Dermis microvascular lymphatic vessel endothelial cell (primary cell): Measurements from ENCODE around the gene FERMT1. TPM values are rescaled to one million over a fixed set of nuclear protein-coding genes. Genes with fewer than 3 reads are reported as not detected.
A peak's percentile ranks its signal among the peaks of the same experiment; 100 is the strongest.
"Not testable (repeated sequence)": the region's sequence is repeated elsewhere in the genome, so short reads cannot be mapped to it uniquely, and the experiment has no call there.

Experiments
- DNase-seq, 2 donors: peaks; one replicate each; pipeline versions ENCODE4 v3.0.0 to v3.0.0-alpha.2; 2010; ENCODE audit warnings: low read depth in 2 of 2
- total RNA-seq: library from RNA; depleted of rRNA; stranded (reverse); fragments of >200 nt; gene quantifications from 2 replicates; pipeline ENCODE4 v1.2.1, GENCODE V29; 2014

Gene FERMT1
- total RNA-seq, 1 donor from 2014 or later = 0.39 TPM

DNA sequence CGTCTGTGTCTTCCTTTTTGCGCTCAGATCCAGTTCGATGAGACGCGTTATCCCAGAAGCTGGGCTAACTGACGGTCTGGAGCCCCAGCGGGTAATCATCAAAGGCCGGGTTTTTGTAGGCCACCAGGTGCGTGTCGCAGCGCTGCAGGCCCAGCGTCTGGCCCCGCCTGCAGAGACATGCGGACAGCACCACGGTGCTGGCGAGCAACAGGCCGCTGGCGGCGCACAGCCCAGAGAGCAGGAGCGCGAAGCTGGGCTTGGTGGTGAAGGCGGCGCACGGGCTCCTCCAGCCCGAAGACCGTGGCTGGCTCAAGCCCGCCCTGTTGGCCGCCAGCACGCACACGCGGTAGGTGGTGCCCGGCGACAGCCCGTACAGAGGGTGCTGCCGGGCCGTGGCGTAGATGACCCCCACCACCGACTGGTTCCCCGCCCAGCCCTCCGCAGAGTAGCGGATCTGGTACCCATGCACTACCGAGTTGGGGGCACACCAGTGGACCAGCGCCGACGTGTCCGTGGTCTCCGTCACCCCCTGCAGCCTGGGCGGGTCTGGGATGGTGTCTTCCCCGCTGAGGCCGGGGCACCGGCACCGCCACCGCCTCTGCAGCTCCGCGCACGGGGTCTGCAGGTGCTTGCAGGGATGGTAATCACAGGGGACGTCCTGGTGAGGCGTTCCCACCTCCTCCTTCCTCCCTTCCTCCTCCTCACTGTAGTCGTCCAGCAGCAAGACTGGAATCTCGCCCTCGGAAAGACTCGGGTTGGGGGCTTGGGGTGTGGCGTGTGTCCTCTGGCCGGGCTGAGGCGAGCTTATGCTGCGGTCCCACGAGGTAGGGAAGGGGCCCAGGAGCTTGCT is 81.6 kb downstream of the FERMT1 start:
- no peak for DNase-seq

DNA sequence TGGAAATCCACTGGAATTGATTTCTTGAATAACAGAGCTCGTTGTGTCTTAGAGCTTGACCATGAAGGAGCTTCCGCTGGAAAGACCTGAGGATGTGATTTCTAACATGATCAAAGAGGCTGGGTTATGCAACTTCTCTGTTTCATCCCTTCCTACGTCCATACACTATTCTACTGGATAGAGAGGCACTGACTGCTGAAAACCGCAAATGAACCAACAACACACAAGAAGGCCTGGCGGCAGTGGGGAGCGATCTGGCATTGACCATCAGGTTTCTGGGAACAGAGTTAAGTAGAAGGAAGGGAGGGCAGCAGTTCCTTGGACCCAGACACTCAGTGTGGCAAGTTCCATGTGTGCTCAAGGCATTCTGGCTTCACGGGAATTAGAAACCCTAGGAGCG is 82.3 kb downstream of the FERMT1 start:
- no peak for DNase-seq

DNA sequence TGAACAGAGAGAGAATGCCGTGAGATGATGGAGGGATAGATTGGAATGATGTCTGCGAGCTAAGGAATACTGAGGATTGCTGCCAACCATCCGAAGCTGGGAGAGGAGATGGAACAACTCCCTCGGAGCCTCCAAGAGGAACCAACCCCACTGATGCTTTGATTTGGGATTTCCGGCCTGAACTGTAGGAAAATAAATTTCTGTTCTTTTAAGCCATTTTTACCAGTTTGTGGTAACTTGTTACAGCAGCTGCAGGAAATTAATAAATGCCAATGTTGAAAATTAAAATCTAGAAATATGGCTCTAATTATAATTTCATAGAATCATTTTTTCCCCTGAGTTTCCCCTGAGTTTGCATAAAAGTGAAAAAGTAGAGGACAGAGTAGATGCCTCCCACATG is 83.1 kb downstream of the FERMT1 start:
- DNase-seq = no peak

- DNase-seq = no peak
These were observed 84.6 kb downstream of the FERMT1 start for GRCh38 chr20:6038256-6038655.

- no peak for DNase-seq
These were observed 85.7 kb downstream of the FERMT1 start for GRCh38 chr20:6037082-6037481.

GRCh38 chr20:6036213-6036612 is 86.6 kb downstream of the FERMT1 start:
- DNase-seq = no peak

GRCh38 chr20:6034134-6034969 is 88.5 kb downstream of the FERMT1 start:
- DNase-seq = peak in 1 of 2 donors; percentile 71

DNA sequence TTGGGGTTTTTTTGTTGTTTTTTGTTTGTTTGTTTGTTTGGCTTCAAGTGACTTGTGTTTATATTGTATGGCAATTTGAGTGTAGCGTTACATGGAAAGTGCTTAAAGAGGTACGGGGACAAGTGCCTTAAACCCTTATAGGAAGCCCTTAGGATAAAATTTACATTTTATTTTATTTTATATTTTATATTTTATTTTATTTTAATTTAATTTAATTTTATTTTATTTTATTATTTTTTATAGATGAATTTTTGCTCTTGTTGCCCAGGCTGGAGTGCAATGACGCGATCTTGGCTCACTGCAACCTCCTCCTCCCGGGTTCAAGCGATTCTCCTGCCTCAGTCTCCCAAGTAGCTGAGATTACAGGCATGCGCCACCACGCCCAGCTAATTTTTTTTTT is 89.9 kb downstream of the FERMT1 start:
- not testable (repeated sequence) for DNase-seq

DNA sequence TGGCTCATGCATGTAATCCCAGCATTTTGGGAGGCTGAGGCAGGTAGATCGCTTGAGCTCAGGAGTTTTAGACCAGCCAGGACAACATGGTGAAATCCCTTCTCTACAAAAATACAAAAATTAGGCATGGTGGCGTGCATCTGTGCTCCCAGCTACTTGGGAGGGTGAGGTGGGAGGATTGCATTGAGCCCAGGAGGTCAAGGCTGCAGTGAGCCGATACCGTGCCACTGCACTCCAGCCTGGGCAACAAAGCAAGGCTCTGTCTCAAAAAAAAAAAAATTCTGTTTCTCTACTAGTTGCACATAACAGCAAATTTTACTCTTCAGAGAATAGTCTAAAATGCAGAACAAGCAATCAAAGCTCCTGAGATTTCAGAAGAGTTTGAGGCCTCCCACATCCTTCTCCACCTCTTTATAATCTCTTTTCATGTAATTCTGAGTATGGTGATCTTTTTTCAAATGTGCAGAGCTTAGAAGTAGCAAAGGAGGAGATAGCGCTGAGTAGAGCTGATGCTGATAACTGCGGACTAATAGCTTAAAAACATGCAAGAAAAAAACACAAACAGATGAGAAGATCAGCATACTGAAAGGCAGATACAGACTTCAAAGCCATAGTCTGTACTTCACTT is 92.3 kb downstream of the FERMT1 start:
- no peak for DNase-seq

DNA sequence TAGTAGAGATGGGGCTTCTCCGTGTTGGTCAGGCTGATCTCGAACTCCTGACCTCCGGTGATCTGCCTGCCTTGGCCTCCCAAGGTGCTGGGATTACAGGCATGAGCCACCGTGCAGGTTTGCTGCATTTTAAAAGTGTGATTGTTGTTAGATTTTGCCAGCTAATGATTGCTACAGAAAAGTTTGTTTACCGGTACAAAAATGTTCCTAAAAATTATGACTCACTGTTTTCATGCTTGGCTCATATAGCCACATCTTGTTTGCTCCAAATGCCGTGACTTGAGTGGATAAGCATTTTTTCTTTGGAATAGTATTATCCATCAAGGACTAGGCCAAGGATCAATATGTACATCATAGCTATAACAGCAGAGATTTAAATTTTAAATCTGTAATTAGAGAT is 93.3 kb downstream of the FERMT1 start:
- DNase-seq = no peak

DNA sequence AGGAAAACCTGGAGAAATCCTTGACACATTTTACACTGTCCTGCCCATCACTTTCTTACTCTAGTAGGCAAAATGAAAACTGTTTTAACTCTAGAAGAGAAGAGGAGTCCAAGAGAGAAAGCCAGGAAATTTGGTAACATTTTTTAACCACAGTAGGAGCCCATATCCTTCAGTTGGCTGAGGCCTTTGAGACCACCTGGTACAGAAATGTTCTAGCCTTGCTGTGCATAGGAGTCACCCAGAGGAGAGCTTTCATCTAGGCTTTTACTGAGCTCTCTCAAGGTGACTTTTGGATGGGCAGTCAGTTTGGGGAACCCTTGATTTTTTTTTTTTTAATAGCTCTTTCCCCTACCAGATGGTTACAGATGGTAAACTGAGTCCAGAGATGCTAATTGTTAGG is 94.0 kb downstream of the FERMT1 start:
- DNase-seq = no peak

- no peak for DNase-seq
These were observed 96.8 kb downstream of the FERMT1 start for GRCh38 chr20:6026051-6026450.

Other genes with a start within 250 kb of the FERMT1 start
- under 0.01 and 0.13 TPM in 2 replicates for gene CHGB, start 211.5 kb downstream of the FERMT1 start, total RNA-seq
- 4.2 and 5.2 TPM in 2 replicates for gene TRMT6, start 172.5 kb downstream of the FERMT1 start, total RNA-seq
- 4.7 and 5.9 TPM in 2 replicates for gene MCM8, start 172.4 kb downstream of the FERMT1 start, total RNA-seq
- 34.1 and 41.1 TPM in 2 replicates for gene CRLS1, start 116.9 kb downstream of the FERMT1 start, total RNA-seq
- not detected in 2 replicates for gene LRRN4, start 69.0 kb downstream of the FERMT1 start, total RNA-seq